Sigmoid colon (tissue), 4 donors: ENCODE measurements around the gene CLSTN1.

Experiments used
- CTCF ChIP-seq, 4 experiments: fragments of 450-650 bp in 3 of 4; fragments of 200-600 bp in 1 of 4; IDR thresholded peaks; one replicate each; pipeline ENCODE4 v1.5.1; 2016 to 2019; ENCODE audit warnings: antibody characterized with exemption in 4 of 4, mild to moderate bottlenecking in 3 of 4, moderate library complexity in 2 of 4
- EP300 ChIP-seq, 4 donors: sonication (generic); formaldehyde crosslinking; IDR thresholded peaks; one replicate each; pipeline ENCODE4 v1.6.1; 2017; ENCODE audit warnings: antibody characterized with exemption in 4 of 4
- POLR2A ChIP-seq, 2 donors: fragments of 450-650 bp; IDR thresholded peaks; one replicate each; pipeline ENCODE4 v1.6.1; 2016; ENCODE audit warnings: antibody characterized with exemption in 2 of 2, mild to moderate bottlenecking in 2 of 2, moderate library complexity in 2 of 2

GRCh38 chr1:9863371-9863770 is 39.6 kb upstream of the CLSTN1 start:
- TF ChIP-seq CTCF (IDR thresholded peaks at IDR 0.05), result no peak
- TF ChIP-seq POLR2A (IDR thresholded peaks at IDR 0.05), result no peak
- TF ChIP-seq EP300 (IDR thresholded peaks at IDR 0.05), result no peak
